HepG2 (cell line): ENCODE measurements around the gene SLIT3. TPM values are rescaled to one million over a fixed set of nuclear protein-coding genes. Genes with fewer than 3 reads are reported as not detected.

Experiments
- BHLHE40 ChIP-seq: IDR thresholded peaks from 2 replicates; pipeline ENCODE4 v1.6.1; 2011; ENCODE audit warnings: low read length, improper control_type of control experiment
- ETS1 ChIP-seq: sonication (generic); formaldehyde crosslinking; IDR thresholded peaks from 2 replicates; pipeline ENCODE4 v1.4.0; 2020; ENCODE audit warnings: missing genetic modification reagents
- FOXJ3 ChIP-seq: sonication (generic); formaldehyde crosslinking; IDR thresholded peaks from 2 replicates; pipeline ENCODE4 v1.4.0; 2020; ENCODE audit warnings: missing genetic modification reagents, mild to moderate bottlenecking, borderline replicate concordance
- HOMEZ ChIP-seq: IDR thresholded peaks from 2 replicates; pipeline ENCODE4 v1.6.1; 2016; ENCODE audit warnings: low read depth
- KDM6A ChIP-seq: IDR thresholded peaks from 2 replicates; pipeline ENCODE4 v1.6.1; 2016; ENCODE audit warnings: low read depth
- MED13 ChIP-seq: sonication (generic); formaldehyde crosslinking; IDR thresholded peaks from 2 replicates; pipeline ENCODE4 v1.5.0; 2020; ENCODE audit warnings: missing genetic modification reagents
- POLR2G ChIP-seq: fragments of 200-400 bp; formaldehyde crosslinking; IDR thresholded peaks from 2 replicates; pipeline ENCODE4 v1.6.1; 2018; ENCODE audit warnings: mild to moderate bottlenecking, low read depth, low read length, moderate library complexity
- RBAK ChIP-seq: sonication (generic); formaldehyde crosslinking; IDR thresholded peaks from 2 replicates; pipeline ENCODE4 v1.5.1; 2020; ENCODE audit warnings: mild to moderate bottlenecking, missing genetic modification reagents
- TBX2 ChIP-seq: sonication (generic); formaldehyde crosslinking; IDR thresholded peaks from 2 replicates; pipeline ENCODE4 v1.5.0; 2020; ENCODE audit warnings: missing genetic modification reagents, mild to moderate bottlenecking, borderline replicate concordance
- WIZ ChIP-seq: sonication (generic); formaldehyde crosslinking; IDR thresholded peaks from 2 replicates; pipeline ENCODE4 v1.5.1; 2020; ENCODE audit warnings: mild to moderate bottlenecking, missing genetic modification reagents
- XRCC5 ChIP-seq: fragments of 200-400 bp; formaldehyde crosslinking; optimal IDR thresholded peaks from 2 replicates; pipeline ENCODE3; 2017; ENCODE audit warnings: mild to moderate bottlenecking, low read length
- ZFP41 ChIP-seq: sonication (generic); formaldehyde crosslinking; IDR thresholded peaks from 2 replicates; pipeline ENCODE4 v1.4.0; 2020; ENCODE audit warnings: mild to moderate bottlenecking, missing genetic modification reagents, borderline replicate concordance
- ZNF101 ChIP-seq: sonication (generic); formaldehyde crosslinking; IDR thresholded peaks from 2 replicates; pipeline ENCODE4 v1.4.0; 2020; ENCODE audit warnings: mild to moderate bottlenecking, low read depth, missing genetic modification reagents, borderline replicate concordance
- ZNF460 ChIP-seq: sonication (generic); formaldehyde crosslinking; IDR thresholded peaks from 2 replicates; pipeline ENCODE4 v1.5.1; 2020; ENCODE audit warnings: missing genetic modification reagents, mild to moderate bottlenecking, borderline replicate concordance
- ZNF552 ChIP-seq: sonication (generic); formaldehyde crosslinking; IDR thresholded peaks from 2 replicates; pipeline ENCODE4 v1.9.0; 2022; ENCODE audit warnings: missing genetic modification reagents, mild to moderate bottlenecking, borderline replicate concordance
- polyA plus RNA-seq, 8 experiments: library from polyadenylated mRNA; depleted of rRNA in 3 of 8; stranded (reverse) in 7 of 8; unstranded in 1 of 8; fragments of >200 nt; fragmentation: Illumina TruSeq in 4 of 8; extraction: Trizol in 4 of 8; gene quantifications; 2 replicates each; pipeline versions ENCODE4 v1.2.1 to v1.2.3, GENCODE V29; 2011 to 2016; ENCODE audit warnings: low read depth in 4 of 8, missing spikeins in 1 of 8, mixed read lengths in 1 of 8; ENCODE audit not compliant: insufficient read depth in 1 of 8
- total RNA-seq, 5 experiments: library from RNA; depleted of rRNA; stranded (reverse); fragments of >200 nt; fragmentation: Illumina TruSeq; extraction: Trizol; gene quantifications; 2 replicates each; pipeline ENCODE4 v1.2.3, GENCODE V29; 2016; ENCODE audit warnings: low read depth in 1 of 5
- TF ChIP-seq, protein P1 (sequence below): sonication (generic); formaldehyde crosslinking; IDR thresholded peaks from 2 replicates; pipeline ENCODE4 v1.5.0; 2020; ENCODE audit warnings: mild to moderate bottlenecking, missing genetic modification reagents, borderline replicate concordance
- TF ChIP-seq, protein P2 (sequence below): sonication (generic); formaldehyde crosslinking; IDR thresholded peaks from 2 replicates; pipeline ENCODE4 v1.8.1; 2022; ENCODE audit warnings: mild to moderate bottlenecking, missing genetic modification reagents
- TF ChIP-seq, protein P3 (sequence below): IDR thresholded peaks from 2 replicates; pipeline ENCODE4 v1.6.1; 2016; ENCODE audit warnings: mild to moderate bottlenecking

Gene SLIT3
- total and polyA plus RNA-seq, 2 of the 13 experiments (the other 11 are each of a cell fraction or from before 2014, with no cell fraction given), result not detected

GRCh38 chr5:168624850-168625364 is 676.0 kb downstream of the SLIT3 start (continued):
- TF ChIP-seq ZFP41 (no peak), ZNF460 (CRISPR knock-in tag) (no peak), TBX2 (CRISPR knock-in tag) (peak; percentile 80), ETS1 (no peak), BHLHE40 (no peak), ZNF552 (CRISPR knock-in tag) (no peak), XRCC5 (no peak), KDM6A (no peak), RBAK (CRISPR knock-in tag) (peak; percentile 68; the same call in 1 of the 2 replicates), POLR2G (no peak), MED13 (CRISPR knock-in tag) (0 out of 2 replicates have a peak, but pooled peaks have one; percentile 23), HOMEZ (no peak), WIZ (CRISPR knock-in tag) (peak; percentile 92; the same call in 1 of the 2 replicates), ZNF101 (no peak), FOXJ3 (CRISPR knock-in tag) (peak; percentile 85)
- TF ChIP-seq, protein P1, sequence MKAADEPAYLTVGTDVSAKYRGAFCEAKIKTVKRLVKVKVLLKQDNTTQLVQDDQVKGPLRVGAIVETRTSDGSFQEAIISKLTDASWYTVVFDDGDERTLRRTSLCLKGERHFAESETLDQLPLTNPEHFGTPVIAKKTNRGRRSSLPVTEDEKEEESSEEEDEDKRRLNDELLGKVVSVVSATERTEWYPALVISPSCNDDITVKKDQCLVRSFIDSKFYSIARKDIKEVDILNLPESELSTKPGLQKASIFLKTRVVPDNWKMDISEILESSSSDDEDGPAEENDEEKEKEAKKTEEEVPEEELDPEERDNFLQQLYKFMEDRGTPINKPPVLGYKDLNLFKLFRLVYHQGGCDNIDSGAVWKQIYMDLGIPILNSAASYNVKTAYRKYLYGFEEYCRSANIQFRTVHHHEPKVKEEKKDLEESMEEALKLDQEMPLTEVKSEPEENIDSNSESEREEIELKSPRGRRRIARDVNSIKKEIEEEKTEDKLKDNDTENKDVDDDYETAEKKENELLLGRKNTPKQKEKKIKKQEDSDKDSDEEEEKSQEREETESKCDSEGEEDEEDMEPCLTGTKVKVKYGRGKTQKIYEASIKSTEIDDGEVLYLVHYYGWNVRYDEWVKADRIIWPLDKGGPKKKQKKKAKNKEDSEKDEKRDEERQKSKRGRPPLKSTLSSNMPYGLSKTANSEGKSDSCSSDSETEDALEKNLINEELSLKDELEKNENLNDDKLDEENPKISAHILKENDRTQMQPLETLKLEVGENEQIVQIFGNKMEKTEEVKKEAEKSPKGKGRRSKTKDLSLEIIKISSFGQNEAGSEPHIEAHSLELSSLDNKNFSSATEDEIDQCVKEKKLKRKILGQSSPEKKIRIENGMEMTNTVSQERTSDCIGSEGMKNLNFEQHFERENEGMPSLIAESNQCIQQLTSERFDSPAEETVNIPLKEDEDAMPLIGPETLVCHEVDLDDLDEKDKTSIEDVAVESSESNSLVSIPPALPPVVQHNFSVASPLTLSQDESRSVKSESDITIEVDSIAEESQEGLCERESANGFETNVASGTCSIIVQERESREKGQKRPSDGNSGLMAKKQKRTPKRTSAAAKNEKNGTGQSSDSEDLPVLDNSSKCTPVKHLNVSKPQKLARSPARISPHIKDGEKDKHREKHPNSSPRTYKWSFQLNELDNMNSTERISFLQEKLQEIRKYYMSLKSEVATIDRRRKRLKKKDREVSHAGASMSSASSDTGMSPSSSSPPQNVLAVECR (CRISPR knock-in tag), result peak; percentile 72; the same call in 1 of the 2 replicates
- TF ChIP-seq, protein P2, sequence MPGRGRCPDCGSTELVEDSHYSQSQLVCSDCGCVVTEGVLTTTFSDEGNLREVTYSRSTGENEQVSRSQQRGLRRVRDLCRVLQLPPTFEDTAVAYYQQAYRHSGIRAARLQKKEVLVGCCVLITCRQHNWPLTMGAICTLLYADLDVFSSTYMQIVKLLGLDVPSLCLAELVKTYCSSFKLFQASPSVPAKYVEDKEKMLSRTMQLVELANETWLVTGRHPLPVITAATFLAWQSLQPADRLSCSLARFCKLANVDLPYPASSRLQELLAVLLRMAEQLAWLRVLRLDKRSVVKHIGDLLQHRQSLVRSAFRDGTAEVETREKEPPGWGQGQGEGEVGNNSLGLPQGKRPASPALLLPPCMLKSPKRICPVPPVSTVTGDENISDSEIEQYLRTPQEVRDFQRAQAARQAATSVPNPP (CRISPR knock-in tag), result no peak
- TF ChIP-seq, protein P3, sequence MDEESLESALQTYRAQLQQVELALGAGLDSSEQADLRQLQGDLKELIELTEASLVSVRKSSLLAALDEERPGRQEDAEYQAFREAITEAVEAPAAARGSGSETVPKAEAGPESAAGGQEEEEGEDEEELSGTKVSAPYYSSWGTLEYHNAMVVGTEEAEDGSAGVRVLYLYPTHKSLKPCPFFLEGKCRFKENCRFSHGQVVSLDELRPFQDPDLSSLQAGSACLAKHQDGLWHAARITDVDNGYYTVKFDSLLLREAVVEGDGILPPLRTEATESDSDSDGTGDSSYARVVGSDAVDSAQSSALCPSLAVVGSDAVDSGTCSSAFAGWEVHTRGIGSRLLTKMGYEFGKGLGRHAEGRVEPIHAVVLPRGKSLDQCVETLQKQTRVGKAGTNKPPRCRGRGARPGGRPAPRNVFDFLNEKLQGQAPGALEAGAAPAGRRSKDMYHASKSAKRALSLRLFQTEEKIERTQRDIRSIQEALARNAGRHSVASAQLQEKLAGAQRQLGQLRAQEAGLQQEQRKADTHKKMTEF (CRISPR knock-in tag), result peak; percentile 68; the same call in 1 of the 2 replicates
